ENCODE data around the gene TRAPPC3L.

The TRAPPC3L gene

DNA sequence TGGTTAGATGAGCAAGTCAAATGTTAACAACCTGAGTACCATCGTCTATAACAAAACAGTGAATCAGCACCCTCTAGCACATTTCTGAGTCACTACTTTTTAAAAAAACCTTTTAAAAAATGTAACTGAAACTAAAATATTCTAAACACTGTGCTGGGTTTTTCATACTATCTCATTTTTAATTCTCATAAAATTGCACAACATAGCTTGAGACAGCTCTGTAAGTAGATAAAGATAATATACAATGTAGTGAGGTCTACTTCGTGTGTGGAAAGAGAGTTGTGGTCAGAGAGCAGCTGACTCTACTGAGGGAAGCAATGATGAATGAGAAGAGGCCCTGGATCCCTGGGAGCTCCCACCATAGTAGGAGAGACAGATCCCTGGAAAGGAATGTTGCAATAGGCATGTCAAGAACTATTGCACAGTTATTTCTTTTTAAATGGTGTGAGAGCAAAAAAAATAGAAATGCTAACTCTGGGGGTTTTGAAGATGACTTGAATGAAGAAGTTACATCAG is 97.9 kb downstream of the TRAPPC3L start:
- no peaks in the 10 kb centered on the region for H3K9me3 ChIP-seq (ENCODE audit: insufficient read depth, low read length)
- H3K4me3 ChIP-seq (ENCODE audit: insufficient read length, low read depth), result no peak overlapping the region
- no peak for DNase-seq (ENCODE audit: low read depth, low spot score)
- TF ChIP-seq SUZ12 (IDR thresholded peaks at IDR 0.05; ENCODE audit: extremely low read depth, insufficient read depth, insufficient read length), result no peak
- no peak for TF ChIP-seq YY1 (IDR thresholded peaks at IDR 0.05; ENCODE audit: insufficient read depth, insufficient read length)
- TF ChIP-seq ZNF274 (IDR thresholded peaks at IDR 0.05; ENCODE audit: low read depth, low read length), result no peak
- H3K9ac ChIP-seq (ENCODE audit: insufficient read length, low read depth), result no peak overlapping the region
- H3K27me3 ChIP-seq (ENCODE audit: insufficient read depth, insufficient read length), result no peaks in the 10 kb centered on the region
- no peaks in the 10 kb centered on the region for H3K36me3 ChIP-seq (ENCODE audit: insufficient read depth, insufficient read length, low read length)
- no peaks in the 10 kb centered on the region for H3K4me1 ChIP-seq (ENCODE audit: insufficient read depth, insufficient read length)

DNA sequence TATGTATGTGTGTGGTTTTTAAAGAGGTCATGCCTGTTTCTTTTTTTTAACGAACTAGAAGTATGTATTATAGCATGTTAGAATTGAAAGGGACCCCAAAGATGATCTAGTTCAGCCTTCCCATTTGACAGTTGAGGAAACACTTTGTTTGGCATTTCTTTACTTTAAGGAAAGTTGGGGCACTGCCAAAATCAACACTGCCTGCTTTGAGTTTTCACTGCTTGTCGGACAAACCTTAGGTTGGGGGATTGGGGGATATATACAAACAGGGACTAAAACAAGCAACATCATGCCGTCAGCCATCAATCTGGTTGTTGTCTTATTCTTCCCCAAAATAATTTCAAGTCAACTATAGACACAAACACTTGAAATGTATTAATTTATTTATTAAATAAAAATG is 98.4 kb downstream of the TRAPPC3L start:
- Histone ChIP-seq H3K9me3 (ENCODE audit: insufficient read depth, low read length) (no peaks in the 10 kb centered on the region), H3K4me3 (ENCODE audit: insufficient read length, low read depth) (no peak overlapping the region), H3K36me3 (ENCODE audit: insufficient read depth, insufficient read length, low read length) (no peaks in the 10 kb centered on the region), H3K9ac (ENCODE audit: insufficient read length, low read depth) (no peak overlapping the region), H3K4me1 (ENCODE audit: insufficient read depth, insufficient read length) (no peaks in the 10 kb centered on the region), H3K27me3 (ENCODE audit: insufficient read depth, insufficient read length) (no peaks in the 10 kb centered on the region)
- no peak for DNase-seq (ENCODE audit: low read depth, low spot score)
- TF ChIP-seq ZNF274 (IDR thresholded peaks at IDR 0.05; ENCODE audit: low read depth, low read length), result no peak
- no peak for TF ChIP-seq YY1 (IDR thresholded peaks at IDR 0.05; ENCODE audit: insufficient read depth, insufficient read length)
- no peak for TF ChIP-seq SUZ12 (IDR thresholded peaks at IDR 0.05; ENCODE audit: extremely low read depth, insufficient read depth, insufficient read length)

DNA sequence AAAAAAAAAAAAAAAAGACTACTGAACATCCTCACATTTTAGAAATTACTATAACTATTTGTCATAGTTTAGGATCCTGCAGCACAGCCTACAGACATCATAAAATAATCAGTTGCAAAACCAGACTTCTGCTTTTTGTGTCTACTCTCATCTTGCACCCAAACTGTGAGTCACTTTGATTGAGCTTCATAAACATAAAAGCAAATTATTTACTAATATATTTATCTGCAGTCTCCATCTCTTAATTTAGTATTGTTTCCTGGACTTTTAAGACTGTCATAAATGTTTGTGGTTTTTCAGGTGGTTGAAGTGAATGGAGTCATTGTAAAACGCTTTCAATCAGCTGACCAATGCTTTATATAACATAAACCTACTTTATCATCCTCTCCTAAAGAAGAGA is 99.1 kb downstream of the TRAPPC3L start:
- TF ChIP-seq YY1 (IDR thresholded peaks at IDR 0.05; ENCODE audit: insufficient read depth, insufficient read length), result no peak
- TF ChIP-seq SUZ12 (IDR thresholded peaks at IDR 0.05; ENCODE audit: extremely low read depth, insufficient read depth, insufficient read length), result no peak
- no peak for TF ChIP-seq ZNF274 (IDR thresholded peaks at IDR 0.05; ENCODE audit: low read depth, low read length)
- DNase-seq (ENCODE audit: low read depth, low spot score), result no peak

DNA sequence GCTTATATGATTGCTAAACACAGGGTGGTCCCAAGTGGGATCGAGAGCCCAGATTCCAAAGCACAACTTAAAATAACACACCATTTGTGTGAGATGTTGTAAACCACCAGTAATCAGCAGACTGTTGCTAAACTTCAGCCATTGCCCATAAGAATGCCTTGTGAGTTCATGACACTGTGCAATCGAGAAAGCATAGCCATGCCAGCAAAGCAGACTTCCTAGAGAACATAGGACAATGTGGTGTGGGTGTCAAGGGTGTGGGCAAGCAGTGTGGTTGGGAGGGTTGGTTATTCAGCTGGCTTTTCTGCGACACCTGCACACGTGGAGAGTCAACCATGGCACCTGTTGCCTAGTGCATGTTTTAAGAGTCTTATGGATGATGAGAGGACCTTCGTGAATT is 100.4 kb downstream of the TRAPPC3L start:
- Histone ChIP-seq H3K4me3 (ENCODE audit: insufficient read length, low read depth) (no peak overlapping the region), H3K4me1 (ENCODE audit: insufficient read depth, insufficient read length) (no peaks in the 10 kb centered on the region), H3K27me3 (ENCODE audit: insufficient read depth, insufficient read length) (no peaks in the 10 kb centered on the region), H3K9me3 (ENCODE audit: insufficient read depth, low read length) (no peaks in the 10 kb centered on the region), H3K36me3 (ENCODE audit: insufficient read depth, insufficient read length, low read length) (no peaks in the 10 kb centered on the region), H3K9ac (ENCODE audit: insufficient read length, low read depth) (no peak overlapping the region)
- no peak for DNase-seq (ENCODE audit: low read depth, low spot score)
- TF ChIP-seq YY1 (IDR thresholded peaks at IDR 0.05; ENCODE audit: insufficient read depth, insufficient read length), result no peak
- no peak for TF ChIP-seq SUZ12 (IDR thresholded peaks at IDR 0.05; ENCODE audit: extremely low read depth, insufficient read depth, insufficient read length)
- TF ChIP-seq ZNF274 (IDR thresholded peaks at IDR 0.05; ENCODE audit: low read depth, low read length), result no peak

More for the DNA sequence above, 99.1 kb downstream of the TRAPPC3L start:
- H3K27me3 ChIP-seq (ENCODE audit: insufficient read depth, insufficient read length), result no peaks in the 10 kb centered on the region
- no peaks in the 10 kb centered on the region for H3K4me1 ChIP-seq (ENCODE audit: insufficient read depth, insufficient read length)
- no peaks in the 10 kb centered on the region for H3K36me3 ChIP-seq (ENCODE audit: insufficient read depth, insufficient read length, low read length)
- H3K4me3 ChIP-seq (ENCODE audit: insufficient read length, low read depth), result no peak overlapping the region
- H3K9ac ChIP-seq (ENCODE audit: insufficient read length, low read depth), result no peak overlapping the region
- H3K9me3 ChIP-seq (ENCODE audit: insufficient read depth, low read length), result no peaks in the 10 kb centered on the region

Measured in NT2/D1 (cell line).